HG03457 (cell line): ENCODE measurements around the gene ABCA13.
"Not testable (repeated sequence)": the region's sequence is repeated elsewhere in the genome, so short reads cannot be mapped to it uniquely, and the experiment has no call there.

Experiments
- ATAC-seq: cut with Tn5 transposase; IDR thresholded peaks from one replicate; pipeline ENCODE4 v1.9.1; 2021; ENCODE audit warnings: moderate number of reproducible peaks; ENCODE audit not compliant: unreplicated experiment

ABCA13 gene

DNA sequence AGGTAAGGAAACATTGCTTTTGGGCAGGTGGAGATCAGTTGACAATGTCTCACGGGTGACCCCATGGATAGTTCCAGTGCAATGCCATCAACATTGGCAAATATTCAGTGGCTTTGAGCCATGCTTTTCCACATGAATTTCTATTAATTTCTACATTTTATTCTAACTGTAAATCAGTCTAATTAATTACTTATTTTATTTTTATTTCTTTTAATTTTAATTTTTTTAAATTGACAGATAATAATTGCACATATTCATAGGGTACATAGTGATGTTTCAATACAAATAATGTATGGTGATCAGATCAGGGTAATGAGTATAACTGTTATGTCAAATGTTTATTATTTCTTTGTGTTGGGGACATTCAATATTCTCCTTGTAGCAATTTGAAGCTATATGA, 3.8 kb downstream of the ABCA13 start:
- no peak for ATAC-seq

DNA sequence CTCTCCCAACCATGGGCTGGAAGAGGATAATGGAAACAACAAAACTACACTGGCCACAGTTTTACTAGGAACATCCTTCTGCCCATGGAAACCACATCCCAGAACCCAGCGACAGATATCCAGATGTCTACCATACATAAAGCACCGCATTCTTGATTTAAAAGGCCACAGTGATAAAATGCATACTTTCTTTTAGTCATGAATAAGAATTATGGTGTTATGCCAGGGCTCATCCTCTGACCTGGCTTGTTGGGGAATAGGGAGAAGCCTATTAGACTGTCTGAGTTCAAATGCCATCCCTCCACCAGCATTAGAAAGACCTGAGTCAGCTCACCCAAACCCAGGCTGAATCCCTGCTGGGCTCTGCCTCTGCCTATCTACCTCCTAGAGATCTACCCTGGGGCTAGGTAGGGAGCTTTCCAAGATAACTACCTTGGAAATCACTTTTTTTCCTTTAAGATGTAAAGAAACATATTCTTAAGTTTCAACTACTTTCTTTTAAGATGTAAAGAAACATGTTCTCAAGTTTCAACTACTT, 5.2 kb downstream of the ABCA13 start:
- no peak for ATAC-seq

DNA sequence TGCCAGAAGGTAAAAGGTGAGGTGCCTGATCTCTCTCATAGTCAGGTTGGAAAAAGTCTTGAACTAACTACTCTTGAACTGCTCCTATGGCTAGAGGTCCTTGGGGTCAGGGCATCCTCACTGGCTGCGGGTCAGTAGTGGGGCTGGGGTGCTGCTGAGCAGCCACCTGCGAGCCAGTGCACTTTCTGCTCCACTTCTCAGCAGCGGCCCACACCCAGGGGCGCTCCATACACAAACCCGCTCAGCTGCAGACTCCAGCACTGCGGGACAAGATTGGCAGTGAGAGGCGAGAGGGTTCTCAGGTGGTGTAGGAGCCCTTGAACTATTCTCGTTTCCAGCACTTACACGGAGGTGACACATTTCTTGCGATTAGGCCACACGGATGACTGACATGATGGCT, 6.0 kb downstream of the ABCA13 start:
- no peak for ATAC-seq

DNA sequence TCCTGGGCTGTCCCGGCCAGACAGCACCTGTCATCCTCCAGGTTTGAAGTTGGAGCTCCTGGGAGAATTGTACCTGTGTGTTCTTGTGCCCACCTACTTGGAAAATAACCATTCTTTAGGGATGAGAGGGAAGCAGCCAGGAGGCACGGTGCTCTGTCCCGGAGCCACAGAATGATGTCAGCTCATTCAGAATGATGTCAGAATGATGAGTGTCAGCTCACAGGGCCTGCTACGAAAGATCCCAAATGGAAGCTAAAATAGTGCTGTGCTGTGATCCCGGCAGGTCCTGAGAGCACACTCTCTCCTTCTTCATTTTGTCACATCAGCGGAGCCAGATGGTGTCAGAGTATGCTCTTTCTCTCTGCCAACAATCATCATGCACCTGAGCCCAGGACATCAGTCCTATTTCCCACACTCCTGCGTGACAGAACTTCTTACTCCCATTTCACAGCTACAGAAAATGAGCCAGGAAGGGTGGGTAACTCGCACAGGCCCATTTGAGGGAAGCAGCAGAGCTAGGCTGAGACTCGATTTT, 8.3 kb downstream of the ABCA13 start:
- ATAC-seq: no peak

DNA sequence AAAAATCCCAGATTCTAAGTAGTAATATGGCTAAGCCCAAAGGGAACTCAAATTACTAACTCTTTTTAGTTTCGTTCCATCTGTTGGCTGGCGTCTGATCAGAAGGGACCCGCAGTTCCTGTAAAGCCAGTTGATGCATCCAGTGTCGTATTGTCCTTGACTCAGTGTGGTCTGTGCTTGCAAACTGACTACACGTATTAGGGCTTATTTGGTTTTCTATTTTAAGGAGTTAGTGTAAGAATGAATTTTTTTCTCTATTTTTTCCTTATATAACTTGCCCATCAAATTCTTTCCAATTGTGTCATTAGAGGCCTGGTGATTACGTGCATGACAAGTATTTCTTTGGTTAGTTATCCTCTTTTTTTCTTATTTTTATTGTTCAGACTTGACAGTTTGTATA, 9.7 kb downstream of the ABCA13 start:
- ATAC-seq: no peak

DNA sequence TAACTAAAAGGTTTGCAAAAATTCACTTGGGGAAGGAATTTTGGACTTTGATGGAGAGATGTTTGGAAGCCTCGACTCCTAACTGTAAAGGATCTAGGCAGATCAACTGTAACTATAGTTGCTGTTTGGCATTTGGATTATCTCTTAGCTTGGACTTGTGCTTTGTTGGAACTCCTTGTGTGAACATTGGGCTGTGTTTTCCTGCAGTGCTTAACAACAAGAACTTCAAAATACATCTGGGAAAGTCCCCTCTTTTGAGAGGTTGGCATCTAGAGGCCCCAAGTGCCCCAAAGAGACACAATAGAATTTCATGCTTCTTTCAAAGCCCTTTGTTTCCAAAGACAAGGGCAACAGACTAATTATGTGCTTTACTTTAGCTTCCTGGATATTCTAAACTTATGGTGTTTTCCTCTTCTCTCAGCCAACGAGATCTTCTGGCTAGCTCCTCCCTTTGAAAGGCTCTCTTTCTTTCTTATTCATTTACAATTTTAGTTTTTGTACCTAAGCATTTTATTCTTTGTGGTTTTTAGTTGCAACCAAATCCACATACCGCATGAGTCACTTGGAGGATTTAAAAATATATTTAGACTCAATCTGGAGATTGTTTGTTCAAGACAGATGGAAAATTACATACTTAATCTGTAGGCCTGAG, 11.6 kb downstream of the ABCA13 start:
- ATAC-seq: no peak

DNA sequence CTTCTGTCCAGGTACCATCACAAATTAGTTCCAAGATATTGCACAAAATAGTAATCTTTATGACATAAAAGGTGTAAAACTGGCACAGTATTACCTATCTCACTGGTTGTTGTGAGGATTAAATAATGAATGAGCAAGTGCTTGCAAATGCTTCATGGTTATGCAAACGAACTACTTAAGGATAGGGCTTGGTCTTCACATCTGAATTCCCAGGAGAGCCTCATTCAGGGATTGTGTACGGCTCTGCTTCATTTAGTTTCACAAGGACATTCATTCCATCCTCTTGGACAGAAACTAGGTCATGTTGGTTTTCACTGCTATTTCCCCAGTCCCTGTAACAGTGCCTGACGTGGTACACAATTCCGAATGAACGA, 12.1 kb downstream of the ABCA13 start:
- no peak for ATAC-seq

DNA sequence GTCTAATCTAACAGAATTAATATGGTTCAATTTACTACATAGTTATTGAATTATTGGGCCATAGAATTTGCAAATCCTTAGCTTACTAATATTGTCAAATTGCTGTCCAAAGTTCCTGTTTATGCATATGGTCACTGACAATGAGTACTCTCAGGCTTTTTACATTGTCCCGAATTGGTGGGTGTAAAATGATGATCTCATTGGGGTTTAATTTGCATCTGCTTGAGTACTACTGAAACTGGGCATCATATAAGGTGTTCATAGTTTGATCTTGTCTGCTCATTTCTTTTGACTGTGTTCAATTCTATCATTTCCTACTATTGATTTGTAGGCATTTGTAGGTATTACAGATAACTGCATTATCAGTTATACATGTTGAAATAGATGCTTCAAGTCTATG, 12.7 kb downstream of the ABCA13 start:
- no peak for ATAC-seq

DNA sequence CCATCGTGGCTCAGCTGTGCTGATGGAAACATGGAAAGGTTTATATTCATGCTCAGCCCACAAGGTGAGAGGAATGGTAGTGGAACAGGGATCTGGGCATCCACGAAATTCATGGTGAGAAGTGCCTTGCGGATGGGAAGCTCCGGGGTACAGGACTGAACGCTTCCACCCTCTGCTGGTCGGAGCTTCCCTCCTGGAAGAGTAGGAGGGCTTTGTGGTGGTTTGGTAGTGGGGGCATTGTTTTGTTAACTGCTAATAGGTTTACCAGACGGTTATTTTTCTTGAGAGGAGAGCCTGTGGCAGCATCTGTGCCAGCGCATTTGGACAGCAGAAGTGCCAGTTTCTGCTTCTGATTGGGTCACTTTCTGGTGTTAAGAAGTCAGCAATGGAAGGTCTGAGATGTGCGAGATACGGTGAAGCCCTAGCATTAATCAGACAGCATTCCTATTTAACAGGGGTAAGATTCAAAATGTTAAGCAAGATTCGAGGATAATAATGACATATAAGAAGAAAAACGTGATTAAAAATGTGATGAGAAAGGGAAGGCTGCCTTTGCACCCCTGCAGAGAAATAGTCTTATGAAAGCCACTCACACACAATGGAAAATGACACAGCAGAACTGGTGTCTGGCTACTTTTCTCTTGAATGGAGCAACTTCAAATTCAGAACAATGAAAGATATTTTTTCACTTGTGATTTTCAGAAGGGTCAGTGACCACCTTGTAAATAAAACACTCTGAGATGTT, 17.7 kb downstream of the ABCA13 start:
- ATAC-seq: no peak

DNA sequence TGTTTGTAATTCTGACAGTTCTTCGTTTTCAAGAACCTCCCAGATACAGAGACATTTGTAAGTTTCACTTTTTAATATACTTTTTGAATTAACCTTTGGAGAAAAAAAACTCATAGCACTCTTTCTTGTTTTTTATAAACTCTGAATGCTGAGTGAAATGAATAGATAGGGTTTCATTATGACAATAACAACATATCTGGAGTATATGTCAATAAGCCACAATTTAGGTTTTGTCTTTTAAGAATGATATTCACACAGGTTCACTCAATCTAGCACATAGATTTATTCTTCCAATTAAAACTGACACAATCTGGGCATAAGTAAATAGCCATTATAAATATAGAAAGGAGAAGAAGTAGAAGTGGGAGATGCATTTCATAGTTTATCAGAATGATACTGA, 21.7 kb downstream of the ABCA13 start:
- no peak for ATAC-seq

DNA sequence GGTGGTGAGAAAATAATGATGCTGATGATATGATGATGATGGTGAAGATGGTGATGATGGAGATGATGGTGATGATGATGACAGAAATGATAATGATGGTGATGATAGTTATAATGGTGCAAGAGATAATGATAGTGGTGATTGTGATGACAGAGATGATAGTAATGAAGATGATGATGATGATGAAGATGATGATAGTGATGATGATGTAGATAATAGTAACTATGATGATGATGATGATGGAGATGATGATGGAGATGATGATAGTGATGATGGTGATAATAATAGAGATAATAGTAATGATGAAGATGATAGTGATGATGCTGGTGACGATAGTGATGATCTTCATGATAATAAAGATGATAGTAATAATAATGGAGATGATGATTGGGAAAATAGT, 22.2 kb downstream of the ABCA13 start:
- ATAC-seq: no peak

DNA sequence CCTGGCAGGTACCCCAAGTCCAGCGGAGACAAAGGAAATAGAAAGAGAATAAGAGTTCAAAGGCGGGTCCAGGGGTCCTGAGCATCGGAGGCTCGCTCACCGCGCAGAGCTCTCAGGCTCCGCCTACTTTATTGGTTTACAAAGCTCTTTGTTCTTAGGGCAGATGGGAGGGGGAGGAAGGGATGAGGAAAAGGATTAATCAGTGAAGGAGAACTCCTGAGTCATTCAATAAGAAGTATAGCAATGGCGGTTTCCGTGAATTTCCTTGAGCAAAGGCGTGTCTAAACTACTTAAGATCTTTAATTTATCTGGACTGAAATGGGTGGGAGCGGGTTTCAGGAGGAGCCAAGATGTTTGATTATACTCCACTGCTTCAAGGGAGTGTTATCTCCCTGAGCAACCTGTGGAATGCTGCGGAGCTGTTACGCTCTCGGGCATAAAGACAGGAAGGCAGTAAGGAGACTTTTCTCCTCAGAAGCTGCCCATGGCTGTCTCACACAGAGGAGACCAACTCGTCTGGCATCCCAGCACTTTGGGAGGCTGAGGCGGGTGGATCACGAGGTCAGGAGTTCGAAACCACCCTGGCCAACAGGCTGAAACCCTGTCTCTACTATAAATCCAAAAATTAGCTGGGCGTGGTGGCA, 29.8 kb downstream of the ABCA13 start:
- not testable (repeated sequence) for ATAC-seq

DNA sequence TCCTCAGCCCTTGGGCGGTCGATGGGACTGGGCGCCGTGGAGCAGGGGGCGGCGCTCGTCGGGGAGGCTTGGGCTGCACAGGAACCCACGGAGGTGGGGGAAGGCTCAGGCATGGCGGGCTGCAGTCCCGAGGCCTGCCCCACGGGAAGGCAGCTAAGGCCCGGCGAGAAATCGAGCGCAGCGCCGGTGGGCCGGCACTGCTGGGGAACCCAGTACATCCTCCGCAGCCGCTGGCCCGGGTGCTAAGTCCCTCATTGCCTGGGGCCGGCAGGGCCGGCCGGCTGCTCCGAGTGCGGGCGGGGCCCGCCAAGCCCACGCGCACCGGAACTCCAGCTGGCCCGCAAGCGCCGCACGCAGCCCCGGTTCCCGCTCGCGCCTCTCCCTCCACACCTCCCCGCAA, 31.7 kb downstream of the ABCA13 start:
- not testable (repeated sequence) for ATAC-seq

DNA sequence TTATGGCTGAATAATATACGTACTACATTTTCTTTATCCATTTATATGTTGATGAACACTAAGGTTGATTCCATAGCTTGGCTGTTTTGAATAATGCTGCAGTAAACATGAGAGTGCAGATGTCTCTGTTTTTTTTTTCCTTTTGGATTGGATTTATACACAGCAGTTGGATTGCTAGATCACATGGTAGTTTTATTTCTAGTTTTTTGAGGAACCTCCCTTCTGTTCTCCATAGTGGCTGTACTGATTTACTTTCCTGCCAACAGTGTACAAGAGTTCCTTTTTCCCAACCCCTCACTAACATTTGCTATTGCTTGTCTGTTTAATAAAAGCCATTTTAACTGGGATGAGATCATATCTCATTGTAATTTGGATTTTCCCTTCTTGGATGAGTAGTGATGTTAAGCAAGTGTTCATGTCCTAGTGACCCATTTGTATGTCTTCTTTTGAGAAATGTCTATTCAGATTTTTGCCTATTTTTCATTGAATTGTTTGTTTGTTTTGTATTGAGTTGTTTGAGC, 36.0 kb downstream of the ABCA13 start:
- ATAC-seq: no peak

DNA sequence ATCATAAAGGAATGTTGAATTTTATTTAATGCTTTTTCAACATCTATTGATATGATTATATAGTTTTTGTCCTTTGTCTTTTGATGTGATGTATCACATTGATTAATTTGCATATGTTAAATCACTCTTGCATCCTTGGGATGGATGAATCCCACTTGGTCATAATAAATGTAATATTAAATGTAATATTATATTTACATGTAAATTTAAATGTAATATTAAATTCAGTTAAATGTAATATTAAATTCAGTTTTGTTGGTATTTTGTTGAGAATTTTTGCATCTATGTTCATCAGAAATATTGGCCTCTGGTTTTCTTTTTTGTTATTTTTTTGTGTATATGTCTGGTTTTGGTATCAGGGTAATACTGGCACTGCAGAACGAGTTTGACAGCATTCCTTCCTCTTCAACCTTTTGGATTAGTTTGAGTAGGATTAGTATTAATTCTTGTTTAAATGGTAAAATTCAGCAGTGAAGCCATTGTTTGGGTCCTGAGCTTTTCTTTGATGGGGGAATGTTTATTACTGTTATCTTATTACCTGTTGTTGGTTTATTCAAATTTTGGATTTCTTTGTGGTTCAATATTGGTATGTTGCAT, 37.8 kb downstream of the ABCA13 start:
- no peak for ATAC-seq

DNA sequence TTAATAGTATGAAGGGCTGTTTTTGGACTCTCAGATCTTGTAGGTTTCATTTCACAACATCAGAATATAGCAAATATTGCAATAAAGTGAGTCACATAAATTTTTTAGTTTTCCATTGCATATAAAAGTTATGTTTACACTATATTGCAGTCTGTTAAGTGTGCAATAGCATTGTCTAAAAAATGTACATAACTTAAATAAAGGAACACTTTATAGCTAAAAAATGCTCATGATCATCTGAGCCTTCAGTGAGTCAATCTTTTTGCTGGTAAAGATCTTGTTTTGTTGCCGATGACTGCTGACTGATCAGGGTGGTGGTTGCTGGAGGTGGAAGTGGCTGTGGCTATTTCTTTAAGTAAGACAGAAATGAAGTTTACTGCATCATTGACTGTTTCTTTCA, 42.0 kb downstream of the ABCA13 start:
- ATAC-seq: no peak

DNA sequence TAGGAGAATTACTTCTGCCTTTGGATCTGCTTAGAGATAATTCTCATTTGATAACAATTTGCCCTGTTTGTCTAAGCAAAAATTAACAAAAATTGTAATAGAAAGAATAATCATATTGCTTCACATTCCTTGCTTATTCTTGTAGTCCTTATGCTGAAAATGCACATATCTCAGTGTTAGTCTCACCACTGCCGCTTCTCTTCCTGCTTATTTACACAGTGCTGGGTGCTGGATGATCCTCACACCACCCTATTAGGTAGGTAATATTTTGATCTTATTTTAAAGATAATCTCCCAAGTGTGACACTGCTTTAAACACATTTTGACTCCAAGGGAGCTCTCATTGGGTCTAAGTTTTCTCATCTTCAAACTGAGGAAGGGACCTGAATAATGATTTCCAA, 46.0 kb downstream of the ABCA13 start:
- ATAC-seq: no peak

DNA sequence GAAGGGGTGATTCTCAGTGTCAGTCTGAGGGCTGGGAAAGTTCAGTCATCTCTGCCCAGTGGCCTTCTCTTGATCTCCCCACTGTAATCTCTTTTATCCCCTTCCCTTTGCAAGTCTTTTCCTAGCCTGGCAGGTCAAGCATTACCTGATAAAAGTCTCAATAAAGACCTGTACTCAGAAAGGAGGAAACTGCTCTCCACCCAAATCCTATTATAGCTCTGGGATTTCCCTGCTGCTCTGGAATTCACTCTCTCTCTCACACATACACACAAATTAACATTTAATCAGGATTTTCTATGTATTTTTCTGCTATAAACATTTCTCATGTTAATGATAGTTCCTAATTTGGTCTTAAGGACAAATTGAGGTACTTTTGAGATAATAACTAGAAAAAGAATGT, 46.5 kb downstream of the ABCA13 start:
- ATAC-seq: no peak

DNA sequence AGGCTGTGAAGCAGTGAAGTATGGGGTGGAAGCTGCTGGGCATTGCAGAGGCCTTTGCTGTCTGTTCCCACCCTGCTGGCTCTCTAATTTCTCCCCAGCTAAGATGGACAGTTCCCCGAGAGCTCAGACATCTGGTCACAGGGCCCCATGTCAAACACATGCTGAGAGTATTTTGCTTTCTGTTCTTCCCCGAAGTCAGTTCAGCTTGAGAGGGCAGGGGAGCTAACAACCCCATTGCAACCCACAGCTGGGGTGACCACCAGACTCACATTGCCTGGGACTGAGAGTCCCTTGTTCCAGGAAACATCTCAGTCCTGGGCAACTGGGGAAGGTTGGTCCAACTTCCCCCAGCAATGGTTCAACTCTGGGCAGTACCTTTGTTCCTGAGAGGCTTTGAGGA, 52.8 kb downstream of the ABCA13 start:
- ATAC-seq: no peak

DNA sequence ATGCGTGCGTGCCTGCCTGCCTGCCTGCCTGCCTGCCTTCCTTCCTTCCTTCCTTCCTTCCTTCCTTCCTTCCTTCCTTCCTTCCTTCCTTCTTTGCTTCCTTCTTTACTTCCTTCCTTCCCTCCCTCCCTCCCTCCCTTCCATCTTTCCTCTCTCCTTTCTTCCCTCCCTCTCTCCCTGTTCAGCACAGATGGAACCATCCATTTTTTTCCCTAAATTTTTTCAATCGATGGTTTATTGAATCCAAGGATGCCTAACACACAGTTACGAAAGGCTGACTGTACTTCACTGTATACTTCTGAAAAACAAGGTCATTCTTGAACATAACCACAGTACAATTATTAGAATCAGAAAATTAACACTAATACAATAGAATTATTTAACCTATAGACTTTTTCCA, 53.8 kb downstream of the ABCA13 start:
- no peak for ATAC-seq

DNA sequence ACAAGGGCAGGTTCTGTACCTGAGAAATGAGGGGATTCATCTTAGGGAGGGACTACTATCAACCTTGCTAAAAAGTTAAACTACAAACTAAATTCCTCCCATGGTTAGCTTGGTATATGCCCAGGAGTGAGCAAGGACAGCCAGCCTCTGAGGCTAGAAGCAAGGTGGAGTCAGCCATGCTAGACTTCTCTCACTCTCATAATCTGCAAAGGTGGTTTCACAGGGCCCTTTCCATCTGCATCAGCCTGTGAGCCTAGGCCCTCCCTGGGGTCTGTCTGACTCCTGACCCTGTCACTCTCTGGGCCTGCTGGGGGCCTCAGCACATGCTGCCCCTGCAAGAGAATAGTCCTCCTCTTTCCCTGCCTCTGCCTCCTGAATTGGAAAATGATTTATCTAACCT, 66.1 kb downstream of the ABCA13 start:
- no peak for ATAC-seq
